IMR-90 (cell line): ENCODE results near the gene PMS2.

Experiments used
- BHLHE40 ChIP-seq: fragments of 150-350 bp; IDR thresholded peaks from 2 replicates; pipeline ENCODE4 v1.6.1; 2016; ENCODE audit warnings: mild to moderate bottlenecking, low read depth, low read length
- MAFK ChIP-seq: IDR thresholded peaks from 2 replicates; pipeline ENCODE4 v1.6.1; 2012; ENCODE audit warnings: low read depth, low read length, improper control_type of control experiment
- MAZ ChIP-seq: IDR thresholded peaks from 2 replicates; pipeline ENCODE4 v1.6.1; 2012; ENCODE audit warnings: low read depth, mild to moderate bottlenecking, low read length, improper control_type of control experiment, moderate library complexity, borderline replicate concordance
- POLR2A ChIP-seq: IDR thresholded peaks from 2 replicates; pipeline ENCODE4 v1.6.1; 2012; ENCODE audit warnings: mild to moderate bottlenecking, low read depth, low read length
- TF ChIP-seq, protein P1 (sequence below): conservative IDR thresholded peaks from 2 replicates; pipeline ENCODE4 v1.5.1; 2012; ENCODE audit warnings: mild to moderate bottlenecking, low read depth, low read length, improper control_type of control experiment

DNA sequence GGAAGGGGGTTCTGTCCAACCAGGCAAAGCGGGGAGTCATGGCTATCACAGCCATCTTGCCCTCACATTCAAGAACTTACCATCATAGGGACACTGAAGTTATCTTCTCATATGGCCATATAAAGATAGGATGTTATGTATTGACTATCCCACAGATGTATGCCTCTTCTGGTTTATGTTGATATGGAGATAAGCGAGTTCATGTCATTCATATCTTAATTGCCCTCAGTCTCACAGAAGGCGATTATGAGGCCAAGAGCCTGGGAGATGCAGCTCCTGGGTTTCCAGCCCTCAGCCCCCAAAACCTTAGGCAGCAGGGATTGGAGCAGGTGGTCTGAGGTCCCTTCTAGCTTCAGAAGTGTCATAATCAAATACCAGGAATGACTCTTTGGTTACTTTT, 13.9 kb upstream of the PMS2 start:
- TF ChIP-seq, protein P1, sequence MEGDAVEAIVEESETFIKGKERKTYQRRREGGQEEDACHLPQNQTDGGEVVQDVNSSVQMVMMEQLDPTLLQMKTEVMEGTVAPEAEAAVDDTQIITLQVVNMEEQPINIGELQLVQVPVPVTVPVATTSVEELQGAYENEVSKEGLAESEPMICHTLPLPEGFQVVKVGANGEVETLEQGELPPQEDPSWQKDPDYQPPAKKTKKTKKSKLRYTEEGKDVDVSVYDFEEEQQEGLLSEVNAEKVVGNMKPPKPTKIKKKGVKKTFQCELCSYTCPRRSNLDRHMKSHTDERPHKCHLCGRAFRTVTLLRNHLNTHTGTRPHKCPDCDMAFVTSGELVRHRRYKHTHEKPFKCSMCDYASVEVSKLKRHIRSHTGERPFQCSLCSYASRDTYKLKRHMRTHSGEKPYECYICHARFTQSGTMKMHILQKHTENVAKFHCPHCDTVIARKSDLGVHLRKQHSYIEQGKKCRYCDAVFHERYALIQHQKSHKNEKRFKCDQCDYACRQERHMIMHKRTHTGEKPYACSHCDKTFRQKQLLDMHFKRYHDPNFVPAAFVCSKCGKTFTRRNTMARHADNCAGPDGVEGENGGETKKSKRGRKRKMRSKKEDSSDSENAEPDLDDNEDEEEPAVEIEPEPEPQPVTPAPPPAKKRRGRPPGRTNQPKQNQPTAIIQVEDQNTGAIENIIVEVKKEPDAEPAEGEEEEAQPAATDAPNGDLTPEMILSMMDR = no peak
- no peak for TF ChIP-seq POLR2A
- TF ChIP-seq BHLHE40 = no peak
- no peak for TF ChIP-seq MAZ
- TF ChIP-seq MAFK = no peak
